ENCODE results near the gene MTA3. TPM values are rescaled to one million over a fixed set of nuclear protein-coding genes. Genes with fewer than 3 reads are reported as not detected.
A peak's percentile ranks its signal among the peaks of the same experiment; 100 is the strongest.

The MTA3 gene
- total and polyA plus RNA-seq, 9 of the 15 experiments (the other 6 are each of a cell fraction or from before 2014, with no cell fraction given) = 12.4 to 39.6 (median 23.5) TPM

- Histone ChIP-seq H3K9me3 (replicated peaks; ENCODE audit: control insufficient read depth, insufficient read depth, low read depth, low read length) (no peaks in the 10 kb centered on the region), H3K4me3 (no peak overlapping the region), H3K27me3 (ENCODE audit: control insufficient read depth in 2 of 2, insufficient read depth in 2 of 2, low read length in 2 of 2) (peaks cover 14 to 59% of the 10 kb centered on the region in 2 experiments), H3K9ac (ENCODE audit: insufficient read depth in 1 of 2, low read depth in 2 of 2, low read length in 2 of 2) (no peak overlapping the region), H3K36me3 (ENCODE audit: control insufficient read depth, insufficient read depth, low read length) (no peaks in the 10 kb centered on the region), H3K9me1 (ENCODE audit: control insufficient read depth, insufficient read depth, low read length) (no peaks in the 10 kb centered on the region), H3K79me2 (ENCODE audit: control insufficient read depth, insufficient read depth, low read length) (no peaks in the 10 kb centered on the region), H3K27ac (ENCODE audit: extremely low read depth, low read depth, low read length) (no peak overlapping the region), H2AFZ (ENCODE audit: low read depth, low read length) (no peak overlapping the region), H3K4me1 (replicated peaks in 1 of 2; ENCODE audit: control insufficient read depth in 2 of 2, insufficient read depth in 2 of 2, low read length in 2 of 2) (peaks cover 0 to 12% of the 10 kb centered on the region in 2 experiments; a peak in 2 of 5 replicates), H3K4me2 (ENCODE audit: insufficient read depth, low read length) (no peak overlapping the region), H4K20me1 (replicated peaks; ENCODE audit: control insufficient read depth, insufficient read depth, low read length) (peaks cover 8% of the 10 kb centered on the region)
- intact Hi-C loops (cut with micrococcal nuclease) = no loop called here
- DNase-seq (ENCODE audit: extremely low read depth in 1 of 4, low spot score in 3 of 4) = peak in 2 of 4 experiments; percentile 3
- CTCF ChIA-PET (ENCODE audit: low intra/inter-chr PET ratio) = no interaction called here
- BruUV-seq (replicated peaks) = no TSS peak
- in situ Hi-C loops (cut with MboI) = no loop called here
- WGBS (ENCODE audit: insufficient coverage, low coverage, missing lambda C conversion rate) = 5% methylated on average over 6 of the region's 6 CpGs
- no peak for ATAC-seq
- FAIRE-seq = no peak
- POLR2A ChIA-PET = interaction anchor here (0.5 to 1.0 kb wide), 2 partner anchors 45 to 53 kb away, joined by 3 to 4 read pairs; no protein-coding TSS in a partner anchor
- TF ChIP-seq ZC3H4 (CRISPR knock-in tag; IDR thresholded peaks at IDR 0.05; ENCODE audit: borderline replicate concordance) (no peak), SP1 (CRISPR knock-in tag; IDR thresholded peaks at IDR 0.05) (no peak), ZNF140 (CRISPR knock-in tag; IDR thresholded peaks at IDR 0.05) (no peak), BMI1 (IDR thresholded peaks at IDR 0.05; ENCODE audit: low read length) (no peak), NR2F6 (CRISPR knock-in tag; IDR thresholded peaks at IDR 0.05) (no peak), GMEB1 (CRISPR knock-in tag; IDR thresholded peaks at IDR 0.05) (no peak), BCOR (IDR thresholded peaks at IDR 0.05) (no peak), FOXJ2 (tag; IDR thresholded peaks at IDR 0.05) (no peak), CBX3 (IDR thresholded peaks at IDR 0.05; ENCODE audit: borderline replicate concordance in 1 of 2, low read length in 2 of 2) (no peak), IRF2 (CRISPR knock-in tag; IDR thresholded peaks at IDR 0.05) (no peak), ZBTB33 (CRISPR knock-in tag; IDR thresholded peaks at IDR 0.05) (no peak), ELF2 (CRISPR knock-in tag; IDR thresholded peaks at IDR 0.05) (no peak), NFIC (IDR thresholded peaks at IDR 0.05) (no peak), ZNF79 (CRISPR knock-in tag; IDR thresholded peaks at IDR 0.05; ENCODE audit: low read depth) (no peak), KDM5B (IDR thresholded peaks at IDR 0.05; ENCODE audit: insufficient replicate concordance, low read depth, low read length) (no peak), GTF3C2 (IDR thresholded peaks at IDR 0.05; ENCODE audit: borderline replicate concordance, extremely low read depth, insufficient read length) (no peak), ZKSCAN8 (CRISPR knock-in tag; IDR thresholded peaks at IDR 0.05) (no peak)
Measured at GRCh38 chr2:42756966-42757513, 188.6 kb downstream of the MTA3 start.

Data from K562 (cell line).